Stimulated activated CD4-positive, alpha-beta T cell treated with anti-CD3 and anti-CD28 coated beads, Interleukin-4, amount 100 ng/mL, for 4 hours (primary cell): ENCODE data around the gene SOX10.

Source experiments
- DNase-seq, 2 experiments: peaks; one replicate each; pipeline ENCODE4 v3.0.0-alpha.2; 2020

SOX10 gene

GRCh38 chr22:37929390-37929789, 55.0 kb downstream of the SOX10 start:
- no peak for DNase-seq

- no peak for DNase-seq
Measured at GRCh38 chr22:37927637-37927936, 56.8 kb downstream of the SOX10 start.

GRCh38 chr22:37926771-37927636, 57.4 kb downstream of the SOX10 start:
- no peak for DNase-seq

GRCh38 chr22:37926358-37926757, 58.0 kb downstream of the SOX10 start:
- DNase-seq: no peak

GRCh38 chr22:37925767-37926166, 58.6 kb downstream of the SOX10 start:
- DNase-seq: no peak

GRCh38 chr22:37925330-37925729, 59.0 kb downstream of the SOX10 start:
- DNase-seq: no peak

- no peak for DNase-seq
Measured at GRCh38 chr22:37924386-37925065, 59.8 kb downstream of the SOX10 start.

GRCh38 chr22:37923927-37924326, 60.4 kb downstream of the SOX10 start:
- DNase-seq: no peak
